CD14-positive monocyte (primary cell): ENCODE measurements around the gene MFGE8. TPM values are rescaled to one million over a fixed set of nuclear protein-coding genes. Genes with fewer than 3 reads are reported as not detected.

Source experiments
- DNase-seq, 3 donors: peaks; one replicate each; pipeline ENCODE4 v3.0.0-alpha.2; 2011 to 2022
- H2AFZ ChIP-seq: 2 replicates; pipeline ENCODE4 v1.6.0; 2012; ENCODE audit warnings: mild to moderate bottlenecking, low read depth, low read length, inconsistent platforms; ENCODE audit not compliant: insufficient read depth, poor library complexity, severe bottlenecking
- H3K27ac ChIP-seq, 2 donors: 1 replicate in 1 of 2; 2 replicates in 1 of 2; pipeline ENCODE4 v1.5.1; 2012 to 2013; ENCODE audit warnings: low read length in 2 of 2, control low read depth in 1 of 2, inconsistent platforms in 1 of 2, low read depth in 1 of 2, mild to moderate bottlenecking in 1 of 2
- H3K27me3 ChIP-seq, 2 donors: one replicate each; pipeline versions ENCODE4 v1.6.0 to v1.6.1; 2011 to 2013; ENCODE audit warnings: low read length in 2 of 2; ENCODE audit not compliant: control insufficient read depth in 2 of 2, insufficient read depth in 2 of 2
- H3K36me3 ChIP-seq, 2 donors: replicated peaks in 1 of 2; 1 replicate in 1 of 2; 2 replicates in 1 of 2; pipeline versions ENCODE4 v1.5.1 to v1.6.1; 2012 to 2013; ENCODE audit warnings: low read length in 2 of 2, control low read depth in 1 of 2, inconsistent platforms in 1 of 2, mild to moderate bottlenecking in 1 of 2; ENCODE audit not compliant: insufficient read depth in 2 of 2, control insufficient read depth in 1 of 2
- H3K4me1 ChIP-seq, 2 donors: 1 replicate in 1 of 2; 2 replicates in 1 of 2; pipeline versions ENCODE4 v1.5.1 to v1.6.1; 2012 to 2013; ENCODE audit warnings: low read length in 2 of 2, control low read depth in 1 of 2, inconsistent platforms in 1 of 2, mild to moderate bottlenecking in 1 of 2, moderate library complexity in 1 of 2; ENCODE audit not compliant: insufficient read depth in 2 of 2, control insufficient read depth in 1 of 2
- H3K4me2 ChIP-seq: replicated peaks from 2 replicates; pipeline ENCODE3; 2012; ENCODE audit warnings: low read length, moderate library complexity, mild to moderate bottlenecking; ENCODE audit not compliant: poor library complexity, severe bottlenecking; ENCODE audit errors: extremely low read depth
- H3K4me3 ChIP-seq, 3 experiments: fragments of 200-600 bp in 1 of 3; sonication (generic) in 1 of 3; replicated peaks in 1 of 3; 1 replicate in 2 of 3; 2 replicates in 1 of 3; pipeline ENCODE4 v1.5.1; 2011 to 2013; ENCODE audit warnings: low read length in 3 of 3, mild to moderate bottlenecking in 3 of 3, control low read depth in 2 of 3, low read depth in 2 of 3, inconsistent platforms in 1 of 3, moderate library complexity in 1 of 3
- H3K79me2 ChIP-seq: 2 replicates; pipeline ENCODE4 v1.6.0; 2012; ENCODE audit warnings: mild to moderate bottlenecking, control low read depth, inconsistent platforms, low read length, moderate library complexity; ENCODE audit not compliant: insufficient read depth
- H3K9ac ChIP-seq: 2 replicates; pipeline ENCODE4 v1.6.0; 2017; ENCODE audit warnings: low read length, mild to moderate bottlenecking; ENCODE audit not compliant: insufficient read depth, poor library complexity, severe bottlenecking
- H3K9me3 ChIP-seq, 2 donors: replicated peaks in 1 of 2; 1 replicate in 1 of 2; 2 replicates in 1 of 2; pipeline versions ENCODE4 v1.5.1 to v1.6.1; 2012 to 2013; ENCODE audit warnings: low read length in 2 of 2, control low read depth in 1 of 2; ENCODE audit not compliant: control insufficient read depth in 1 of 2, insufficient read depth in 1 of 2
- H4K20me1 ChIP-seq: 2 replicates; pipeline ENCODE4 v1.6.0; 2012; ENCODE audit warnings: mild to moderate bottlenecking, low read length, control low read depth, moderate library complexity; ENCODE audit not compliant: insufficient read depth
- H3K27ac Mint-ChIP-seq, 7 donors: one replicate each; pipeline ENCODE4 v1.8.0; 2020; ENCODE audit warnings: mild to moderate bottlenecking in 7 of 7, mixed read lengths in 7 of 7, moderate library complexity in 6 of 7, inconsistent platforms in 2 of 7
- H3K27me3 Mint-ChIP-seq, 3 donors: one replicate each; pipeline ENCODE4 v1.8.0; 2021 to 2022; ENCODE audit warnings: low read depth in 3 of 3, mild to moderate bottlenecking in 3 of 3, mixed read lengths in 3 of 3, moderate library complexity in 3 of 3, inconsistent platforms in 1 of 3
- H3K36me3 Mint-ChIP-seq, 2 donors: one replicate each; pipeline ENCODE4 v1.8.0; 2020; ENCODE audit warnings: mixed read lengths in 2 of 2, inconsistent platforms in 1 of 2, mild to moderate bottlenecking in 1 of 2
- H3K4me1 Mint-ChIP-seq: one replicate; pipeline ENCODE4 v1.8.0; 2020; ENCODE audit warnings: mild to moderate bottlenecking, mixed read lengths
- H3K4me3 Mint-ChIP-seq, 2 donors: one replicate each; pipeline ENCODE4 v1.8.0; 2020; ENCODE audit warnings: mild to moderate bottlenecking in 2 of 2, mixed read lengths in 2 of 2, moderate library complexity in 1 of 2
- H3K9me3 Mint-ChIP-seq, 7 donors: one replicate each; pipeline ENCODE4 v1.8.0; 2020 to 2022; ENCODE audit warnings: mixed read lengths in 7 of 7, mild to moderate bottlenecking in 6 of 7, moderate library complexity in 6 of 7, inconsistent platforms in 2 of 7
- CTCF ChIP-seq: fragments of 200-600 bp; IDR thresholded peaks from one replicate; pipeline ENCODE4 v1.8.0; 2022; ENCODE audit warnings: antibody characterized with exemption, mild to moderate bottlenecking
- WGBS: methylation state at CpG from one replicate; pipeline ENCODE4 v1.1.5; 2013; ENCODE audit warnings: missing lambda C conversion rate; ENCODE audit not compliant: insufficient coverage; 5-methylcytosine and 5-hydroxymethylcytosine counted together
- intact Hi-C, 2 donors: fragments of 100-400 bp; cut with micrococcal nuclease; formaldehyde crosslinking; loops; one replicate each; pipeline versions ENCODE4 v1.15.0 to v1.15.1; 2023
- polyA plus RNA-seq, 3 donors: library from polyadenylated mRNA; depleted of rRNA in 1 of 3; unstranded in 2 of 3; stranded (reverse) in 1 of 3; fragments of 300-500 nt in 2 of 3; fragments of >200 nt in 1 of 3; fragmentation: Illumina TruSeq in 2 of 3; gene quantifications; 1 replicate in 2 of 3; 2 replicates in 1 of 3; pipeline ENCODE4 v1.2.3, GENCODE V29; 2012 to 2021

MFGE8 gene
- polyA plus RNA-seq, 3 donors = 2.7 TPM; not detected in 2

DNA sequence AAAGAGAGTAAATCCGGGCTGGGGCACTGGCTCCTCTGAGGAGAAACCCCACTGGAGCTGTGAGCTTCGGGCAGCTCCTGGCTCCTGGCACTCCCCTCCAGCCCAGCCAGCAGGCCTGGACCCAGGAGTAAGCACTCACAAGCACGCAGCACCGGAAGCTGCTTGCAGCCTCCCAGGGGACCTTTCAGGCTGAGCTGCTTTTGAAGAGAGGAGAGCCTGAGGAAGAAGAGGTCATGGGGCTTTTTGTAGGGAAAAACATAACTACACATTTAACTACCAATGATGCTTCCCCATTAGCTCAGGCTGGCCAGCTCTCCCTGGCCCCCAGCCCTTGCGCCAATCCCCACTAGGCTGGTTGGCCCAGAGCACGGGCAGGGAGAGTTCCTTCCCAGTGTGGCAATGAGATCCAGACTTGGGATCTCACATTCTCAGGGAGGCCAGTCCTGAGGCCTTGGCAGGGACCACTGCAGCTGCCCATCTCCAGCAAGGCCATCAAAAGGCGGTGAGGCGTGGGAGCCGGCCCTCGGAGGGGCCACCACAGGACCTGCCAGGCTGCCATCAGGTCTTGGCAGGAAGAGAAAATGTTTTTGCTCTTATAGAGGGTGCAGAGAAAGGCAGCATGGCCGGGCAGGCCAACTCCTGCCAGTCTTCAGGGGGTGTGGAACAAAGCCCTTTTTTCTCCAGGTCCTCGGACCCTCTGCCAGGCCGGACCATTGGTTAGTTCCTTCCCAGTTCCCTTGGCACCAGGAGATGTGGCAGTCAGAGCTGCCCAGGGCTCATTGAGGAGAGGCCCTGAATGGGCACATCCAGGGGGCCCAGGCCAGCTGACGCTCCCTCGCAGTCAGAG, 41.5 kb upstream of the MFGE8 start:
- Histone ChIP-seq H3K27me3 (no peaks in the 10 kb centered on the region), H3K79me2 (no peaks in the 10 kb centered on the region), H3K9me3 (no peaks in the 10 kb centered on the region), H3K4me1 (no peaks in the 10 kb centered on the region), H3K4me2 (no peak overlapping the region), H4K20me1 (no peaks in the 10 kb centered on the region), H2AFZ (no peak overlapping the region), H3K27ac (no peak overlapping the region), H3K36me3 (no peaks in the 10 kb centered on the region), H3K9ac (no peak overlapping the region), H3K4me3 (no peak overlapping the region)
- no peak overlapping the region for H3K4me3 Mint-ChIP-seq
- WGBS = 97% methylated on average over 12 of the region's 15 CpGs
- H3K9me3 Mint-ChIP-seq = peaks cover 0 to 4% (median under 1%) of the 10 kb centered on the region in 7 donors
- no peak overlapping the region for H3K27ac Mint-ChIP-seq
- TF ChIP-seq CTCF = no peak
- no peak for DNase-seq
- peaks cover 3 to 7% (median 4%) of the 10 kb centered on the region in 3 donors for H3K27me3 Mint-ChIP-seq
- H3K36me3 Mint-ChIP-seq = no peaks in the 10 kb centered on the region
- peaks cover 4% of the 10 kb centered on the region for H3K4me1 Mint-ChIP-seq
- intact Hi-C loops = no loop called here

- no peak for DNase-seq
- peaks cover 3 to 8% (median 5%) of the 10 kb centered on the region in 3 donors for H3K27me3 Mint-ChIP-seq
- Histone ChIP-seq H3K79me2 (no peaks in the 10 kb centered on the region), H3K4me2 (no peak overlapping the region), H3K27ac (no peak overlapping the region), H3K36me3 (no peaks in the 10 kb centered on the region), H3K9ac (no peak overlapping the region), H3K27me3 (no peaks in the 10 kb centered on the region), H2AFZ (no peak overlapping the region), H3K4me1 (no peaks in the 10 kb centered on the region), H3K9me3 (no peaks in the 10 kb centered on the region), H4K20me1 (no peaks in the 10 kb centered on the region), H3K4me3 (no peak overlapping the region)
- 100% methylated on average over 4 of the region's 6 CpGs for WGBS
- H3K27ac Mint-ChIP-seq = no peak overlapping the region
- no peaks in the 10 kb centered on the region for H3K36me3 Mint-ChIP-seq
- H3K9me3 Mint-ChIP-seq = peaks cover 0 to 4% (median 0%) of the 10 kb centered on the region in 7 donors
- TF ChIP-seq CTCF = no peak
- intact Hi-C loops = no loop called here
- H3K4me1 Mint-ChIP-seq = peaks cover 4% of the 10 kb centered on the region
- H3K4me3 Mint-ChIP-seq = no peak overlapping the region
Observed at GRCh38 chr15:88950600-88951160, 37.5 kb upstream of the MFGE8 start.
